ENCODE data around the gene ZNF275.
A peak's percentile ranks its signal among the peaks of the same experiment; 100 is the strongest.

Gene ZNF275

DNA sequence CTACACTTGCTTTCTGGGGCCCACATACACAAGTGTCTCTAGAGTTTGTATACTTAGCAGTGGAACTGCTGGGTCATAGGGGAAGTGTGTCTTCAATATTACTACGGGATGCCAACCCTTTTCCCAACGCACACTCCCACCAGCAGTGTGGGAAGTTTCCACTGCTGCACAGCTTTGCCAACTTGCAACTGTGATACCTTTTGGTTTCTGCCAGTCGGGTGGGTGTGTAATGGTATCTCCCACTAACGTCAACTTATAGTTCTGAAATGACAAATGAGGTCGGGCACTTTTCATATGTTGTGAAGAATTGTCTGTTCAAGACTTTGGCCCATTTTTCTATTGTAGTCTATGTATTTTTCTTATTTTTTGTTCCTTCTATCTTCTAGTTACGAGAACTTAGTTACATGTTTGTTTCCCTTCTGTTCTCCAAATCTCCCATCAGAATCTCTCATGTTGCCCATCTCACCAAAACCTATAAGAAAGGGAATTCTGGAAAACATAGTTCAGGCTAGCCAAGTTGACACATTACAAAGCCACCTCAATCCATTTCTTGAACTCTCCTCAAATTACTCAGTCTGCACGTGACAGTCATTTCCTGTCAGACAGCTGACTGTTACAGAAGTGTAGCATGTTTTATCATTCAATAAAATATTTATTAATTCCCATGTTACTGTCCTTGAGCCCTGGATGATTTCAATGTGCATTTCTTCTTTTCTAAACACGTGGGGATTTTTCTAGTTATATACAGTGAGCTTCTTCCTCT is 36.5 kb downstream of the ZNF275 start:
- Histone ChIP-seq H3K9me3 (ENCODE audit: severe bottlenecking) (no peaks in the 10 kb centered on the region), H3K27ac (no peak overlapping the region), H3K27me3 (ENCODE audit: insufficient read depth, low read depth, severe bottlenecking) (peaks cover 37% of the 10 kb centered on the region), H3K4me3 (ENCODE audit: low read depth, low read length) (no peak overlapping the region), H3K36me3 (no peaks in the 10 kb centered on the region)
- DNase-seq, result no peak
- TF ChIP-seq, protein P1, sequence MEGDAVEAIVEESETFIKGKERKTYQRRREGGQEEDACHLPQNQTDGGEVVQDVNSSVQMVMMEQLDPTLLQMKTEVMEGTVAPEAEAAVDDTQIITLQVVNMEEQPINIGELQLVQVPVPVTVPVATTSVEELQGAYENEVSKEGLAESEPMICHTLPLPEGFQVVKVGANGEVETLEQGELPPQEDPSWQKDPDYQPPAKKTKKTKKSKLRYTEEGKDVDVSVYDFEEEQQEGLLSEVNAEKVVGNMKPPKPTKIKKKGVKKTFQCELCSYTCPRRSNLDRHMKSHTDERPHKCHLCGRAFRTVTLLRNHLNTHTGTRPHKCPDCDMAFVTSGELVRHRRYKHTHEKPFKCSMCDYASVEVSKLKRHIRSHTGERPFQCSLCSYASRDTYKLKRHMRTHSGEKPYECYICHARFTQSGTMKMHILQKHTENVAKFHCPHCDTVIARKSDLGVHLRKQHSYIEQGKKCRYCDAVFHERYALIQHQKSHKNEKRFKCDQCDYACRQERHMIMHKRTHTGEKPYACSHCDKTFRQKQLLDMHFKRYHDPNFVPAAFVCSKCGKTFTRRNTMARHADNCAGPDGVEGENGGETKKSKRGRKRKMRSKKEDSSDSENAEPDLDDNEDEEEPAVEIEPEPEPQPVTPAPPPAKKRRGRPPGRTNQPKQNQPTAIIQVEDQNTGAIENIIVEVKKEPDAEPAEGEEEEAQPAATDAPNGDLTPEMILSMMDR (IDR thresholded peaks at IDR 0.05; ENCODE audit: low read depth, low read length), result no peak

- Histone ChIP-seq H3K27ac (no peak overlapping the region), H3K36me3 (no peaks in the 10 kb centered on the region), H3K4me3 (ENCODE audit: low read depth, low read length) (no peak overlapping the region), H3K9me3 (ENCODE audit: severe bottlenecking) (no peaks in the 10 kb centered on the region), H3K27me3 (ENCODE audit: insufficient read depth, low read depth, severe bottlenecking) (peaks cover 32% of the 10 kb centered on the region)
- TF ChIP-seq, protein P1 (IDR thresholded peaks at IDR 0.05; ENCODE audit: low read depth, low read length), result no peak
- no peak for DNase-seq
These were observed 37.3 kb downstream of the ZNF275 start for GRCh38 chrX:153371256-153371655.

DNA sequence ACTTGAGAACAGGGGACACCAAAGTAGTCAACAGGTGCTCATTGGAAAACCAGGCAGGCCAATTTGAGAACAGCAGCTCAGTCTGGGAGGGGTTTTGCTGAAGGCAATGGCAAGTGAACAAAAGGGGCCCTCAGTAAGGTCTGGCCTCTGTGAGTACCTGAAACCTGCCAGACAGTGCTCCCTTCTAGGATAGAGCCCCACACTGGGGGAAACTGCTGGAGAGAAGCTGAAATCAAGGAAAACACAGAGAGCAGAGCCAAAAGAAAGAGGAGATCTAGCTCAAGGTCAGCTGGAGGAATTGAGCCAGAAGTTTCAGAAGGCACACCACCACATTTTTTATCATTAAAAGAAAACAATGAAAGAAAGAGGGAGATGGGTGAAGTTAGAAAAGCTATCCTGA is 39.0 kb downstream of the ZNF275 start:
- Histone ChIP-seq H3K4me3 (ENCODE audit: low read depth, low read length) (no peak overlapping the region), H3K27me3 (ENCODE audit: insufficient read depth, low read depth, severe bottlenecking) (peaks cover 23% of the 10 kb centered on the region), H3K36me3 (no peaks in the 10 kb centered on the region), H3K9me3 (ENCODE audit: severe bottlenecking) (no peaks in the 10 kb centered on the region), H3K27ac (no peak overlapping the region)
- TF ChIP-seq, protein P1 (IDR thresholded peaks at IDR 0.05; ENCODE audit: low read depth, low read length), result no peak
- DNase-seq, result no peak

- no peaks in the 10 kb centered on the region for H3K9me3 ChIP-seq (ENCODE audit: severe bottlenecking)
- no peak overlapping the region for H3K27ac ChIP-seq
- H3K4me3 ChIP-seq (ENCODE audit: low read depth, low read length), result no peak overlapping the region
- H3K36me3 ChIP-seq, result no peaks in the 10 kb centered on the region
- TF ChIP-seq, protein P1 (IDR thresholded peaks at IDR 0.05; ENCODE audit: low read depth, low read length), result 0 out of 2 replicates have a peak, but pooled peaks have one; percentile 11
- peaks cover 22% of the 10 kb centered on the region for H3K27me3 ChIP-seq (ENCODE audit: insufficient read depth, low read depth, severe bottlenecking)
- DNase-seq, result no peak
These were observed 40.5 kb downstream of the ZNF275 start for GRCh38 chrX:153374426-153374825.

DNA sequence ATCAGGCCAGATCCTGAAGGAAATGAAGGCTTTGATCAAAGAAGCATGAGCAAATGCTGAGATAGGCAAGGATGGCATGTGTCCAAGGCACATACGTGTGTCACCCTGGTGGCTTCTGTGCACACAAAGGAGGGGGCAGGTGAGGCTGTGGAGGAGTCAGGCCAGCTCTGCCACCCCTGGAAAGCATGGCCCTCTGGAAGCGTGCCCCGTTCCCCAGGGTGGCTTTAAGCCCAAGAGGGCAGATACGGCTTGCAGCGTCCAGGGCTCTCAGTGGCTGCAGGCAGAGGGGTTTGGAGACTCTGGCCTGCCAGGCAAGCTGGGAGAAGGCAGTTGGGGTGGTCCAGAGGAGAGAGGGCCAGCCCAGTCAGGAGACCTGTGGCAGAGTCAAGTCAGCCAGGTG is 41.6 kb downstream of the ZNF275 start:
- no peaks in the 10 kb centered on the region for H3K36me3 ChIP-seq
- H3K27ac ChIP-seq, result no peak overlapping the region
- H3K4me3 ChIP-seq (ENCODE audit: low read depth, low read length), result no peak overlapping the region
- H3K27me3 ChIP-seq (ENCODE audit: insufficient read depth, low read depth, severe bottlenecking), result peaks cover 14% of the 10 kb centered on the region
- TF ChIP-seq, protein P1 (IDR thresholded peaks at IDR 0.05; ENCODE audit: low read depth, low read length), result no peak
- no peaks in the 10 kb centered on the region for H3K9me3 ChIP-seq (ENCODE audit: severe bottlenecking)
- DNase-seq, result no peak

- Histone ChIP-seq H3K9me3 (ENCODE audit: severe bottlenecking) (peaks cover 2% of the 10 kb centered on the region), H3K27ac (no peak overlapping the region), H3K4me3 (ENCODE audit: low read depth, low read length) (no peak overlapping the region), H3K36me3 (no peaks in the 10 kb centered on the region), H3K27me3 (ENCODE audit: insufficient read depth, low read depth, severe bottlenecking) (peaks cover 12% of the 10 kb centered on the region)
- no peak for DNase-seq
- TF ChIP-seq, protein P1 (IDR thresholded peaks at IDR 0.05; ENCODE audit: low read depth, low read length), result no peak
These were observed 43.8 kb downstream of the ZNF275 start for GRCh38 chrX:153377727-153378126.

All from WERI-Rb-1 (cell line).